22Rv1 (cell line): ENCODE measurements around the gene APEX2.

Source experiments
- H3K27ac ChIP-seq: fragments of 450-650 bp; 2 replicates; pipeline ENCODE4 v1.5.1; 2017
- CTCF ChIP-seq: fragments of 450-650 bp; IDR thresholded peaks from 2 replicates; pipeline ENCODE4 v1.5.1; 2017; ENCODE audit warnings: mild to moderate bottlenecking
- ZFX ChIP-seq: fragments of 450-650 bp; IDR thresholded peaks from 2 replicates; pipeline ENCODE4 v1.6.1; 2017; ENCODE audit warnings: antibody characterized with exemption, borderline replicate concordance

Gene APEX2

DNA sequence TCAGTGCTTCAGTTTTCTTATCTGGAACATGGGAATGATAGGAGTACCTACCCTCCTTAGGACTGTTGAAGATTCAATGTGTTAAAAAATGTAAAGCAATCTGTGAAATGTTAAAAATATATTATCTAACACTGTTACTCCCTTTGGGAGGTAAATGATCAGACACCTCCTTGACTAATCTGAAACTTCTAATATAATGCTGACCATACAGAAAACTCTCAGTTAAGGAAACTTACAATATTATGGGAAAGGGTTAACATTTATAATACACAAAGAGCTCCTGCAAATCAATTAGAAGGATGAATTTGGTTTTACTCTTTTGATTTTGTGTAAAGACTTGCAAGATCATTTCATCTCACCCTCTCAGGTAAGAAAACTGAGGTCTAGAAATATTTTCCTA is 4.5 kb upstream of the APEX2 start:
- TF ChIP-seq CTCF, result no peak
- no peak for TF ChIP-seq ZFX
- H3K27ac ChIP-seq, result no peak overlapping the region

- TF ChIP-seq ZFX, result no peak
- no peak for TF ChIP-seq CTCF
- H3K27ac ChIP-seq, result no peak overlapping the region
These were observed 4.1 kb downstream of the APEX2 start for GRCh38 chrX:55004231-55004630.

GRCh38 chrX:55005256-55005655 is 5.1 kb downstream of the APEX2 start:
- TF ChIP-seq ZFX (no peak), CTCF (no peak)
- H3K27ac ChIP-seq, result no peak overlapping the region

- TF ChIP-seq CTCF (no peak), ZFX (no peak)
- H3K27ac ChIP-seq, result no peak overlapping the region
These were observed 6.9 kb downstream of the APEX2 start for GRCh38 chrX:55006827-55007621.

DNA sequence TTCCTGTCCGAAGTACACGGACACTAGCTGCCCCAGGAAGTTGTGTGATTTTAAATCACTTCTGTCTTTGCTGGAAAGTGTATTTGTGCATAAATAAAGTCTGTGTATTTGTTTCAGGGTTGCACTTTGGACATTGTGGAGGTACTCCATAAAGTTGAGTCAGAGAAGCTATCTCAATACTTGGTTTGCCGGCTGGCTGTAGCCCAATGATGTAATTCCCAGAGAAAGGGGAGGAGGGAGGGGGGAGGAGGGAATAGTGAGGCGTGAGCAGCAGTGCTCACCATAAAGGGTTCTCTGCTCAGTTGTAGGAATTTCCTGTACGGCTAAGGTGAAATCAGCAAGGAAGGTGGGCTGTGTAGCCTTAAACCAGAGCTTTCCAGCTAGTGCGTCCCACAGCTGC is 7.5 kb downstream of the APEX2 start:
- no peak overlapping the region for H3K27ac ChIP-seq
- TF ChIP-seq ZFX (no peak), CTCF (no peak)

DNA sequence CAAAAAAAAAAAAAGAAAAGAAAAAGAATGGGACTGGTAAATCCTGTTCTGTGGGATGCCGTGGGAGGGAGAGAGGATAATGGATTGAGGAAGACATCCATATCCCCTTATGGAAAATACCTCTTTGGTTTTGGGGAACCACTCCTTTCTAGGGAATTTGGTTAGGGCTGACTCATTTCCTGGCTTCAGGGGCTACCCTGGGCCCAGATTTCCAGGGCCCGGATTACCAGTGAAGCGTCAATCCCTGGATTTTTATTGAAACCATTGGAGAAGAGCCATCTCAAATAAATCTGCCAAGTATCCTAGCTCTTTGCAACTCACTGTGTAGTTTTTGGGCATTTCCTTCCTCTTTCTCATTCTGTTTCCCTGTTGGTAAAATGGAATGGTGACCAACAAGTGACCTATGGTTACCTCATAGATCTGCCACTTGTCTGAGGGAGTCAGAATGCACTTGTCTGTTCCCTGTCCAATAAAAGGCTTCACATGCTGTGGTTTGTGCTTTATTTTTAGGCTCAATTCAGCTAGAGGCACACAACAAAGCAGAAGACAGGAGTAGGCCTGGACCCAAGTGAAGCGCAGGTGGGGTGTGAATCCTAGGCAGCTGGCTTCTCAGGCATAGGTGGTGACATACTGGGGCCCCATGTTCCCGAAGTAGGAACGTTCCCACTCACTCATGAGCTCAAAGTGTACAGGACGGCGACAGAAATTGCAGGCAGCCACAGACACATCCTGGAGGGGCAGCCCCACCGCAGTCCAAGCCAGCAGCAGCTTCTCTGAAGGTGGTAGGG is 8.6 kb downstream of the APEX2 start:
- H3K27ac ChIP-seq, result no peak overlapping the region
- TF ChIP-seq ZFX, result no peak
- TF ChIP-seq CTCF, result no peak

DNA sequence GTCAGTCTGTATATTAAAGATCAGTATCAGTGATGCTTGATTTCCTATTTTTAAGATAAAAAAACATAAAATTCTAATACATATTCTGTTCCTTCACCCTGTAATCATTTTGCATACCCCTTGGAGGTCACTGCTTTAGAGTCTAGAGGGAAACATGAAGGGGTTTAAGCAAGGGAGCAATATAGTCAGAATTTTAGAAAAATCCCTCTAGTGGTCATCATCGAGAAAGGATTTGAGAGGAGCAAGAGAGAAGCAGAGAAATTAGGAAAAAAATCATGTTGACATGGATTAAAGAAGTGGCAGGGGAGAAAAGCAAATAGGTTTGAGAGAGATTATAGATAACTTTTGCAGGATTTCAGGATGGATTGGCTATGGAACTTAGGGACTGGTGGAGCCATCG is 11.1 kb downstream of the APEX2 start:
- TF ChIP-seq CTCF, result peak; percentile 24; the same call in 1 of the 2 replicates
- no peak for TF ChIP-seq ZFX
- H3K27ac ChIP-seq, result no peak overlapping the region
